DND-41 (cell line): ENCODE results near the gene NOVA1.

ENCODE experiments used
- ATAC-seq: fragments of 200-7000 bp; cut with Tn5 transposase; 3 replicates; pipeline ENCODE4 v1.9.1; 2021; ENCODE audit warnings: low read depth; ENCODE audit not compliant: insufficient read depth
- DNase-seq: peaks from one replicate; pipeline ENCODE4 v3.0.0-alpha.2; 2020
- H2AFZ ChIP-seq: 2 replicates; pipeline ENCODE4 v1.6.0; 2012; ENCODE audit warnings: low read depth, low read length
- H3K27ac ChIP-seq: 2 replicates; pipeline ENCODE4 v1.5.1; 2012; ENCODE audit warnings: low read length, inconsistent platforms
- H3K27me3 ChIP-seq: fragments of 200-600 bp; sonication (generic); 2 replicates; pipeline ENCODE4 v1.6.0; 2012; ENCODE audit warnings: low read length, mild to moderate bottlenecking, inconsistent platforms; ENCODE audit not compliant: insufficient read depth, poor library complexity
- H3K36me3 ChIP-seq: 2 replicates; pipeline ENCODE4 v1.5.1; 2012; ENCODE audit warnings: low read length, inconsistent platforms; ENCODE audit not compliant: insufficient read depth
- H3K4me1 ChIP-seq: 2 replicates; pipeline ENCODE4 v1.5.1; 2012; ENCODE audit warnings: mild to moderate bottlenecking, low read length; ENCODE audit not compliant: insufficient read depth
- H3K4me2 ChIP-seq: 2 replicates; pipeline ENCODE4 v1.6.0; 2012; ENCODE audit warnings: mild to moderate bottlenecking, moderate library complexity, low read length, inconsistent platforms; ENCODE audit not compliant: insufficient read depth
- H3K4me3 ChIP-seq, 2 experiments: fragments of 200-600 bp in 1 of 2; shearing (Covaris generic) in 1 of 2; 2 replicates each; pipeline ENCODE4 v1.5.1; 2012 to 2016; ENCODE audit warnings: inconsistent platforms in 2 of 2, low read length in 2 of 2, mild to moderate bottlenecking in 2 of 2, low read depth in 1 of 2, moderate library complexity in 1 of 2
- H3K79me2 ChIP-seq: 2 replicates; pipeline ENCODE4 v1.6.0; 2012; ENCODE audit warnings: low read length, inconsistent platforms; ENCODE audit not compliant: insufficient read depth
- H3K9ac ChIP-seq: 2 replicates; pipeline ENCODE4 v1.6.0; 2012; ENCODE audit warnings: low read depth, mild to moderate bottlenecking, inconsistent platforms, low read length, moderate library complexity
- H3K9me3 ChIP-seq: 2 replicates; pipeline ENCODE4 v1.5.1; 2012; ENCODE audit warnings: low read length, moderate library complexity, mild to moderate bottlenecking, inconsistent platforms; ENCODE audit not compliant: insufficient read depth, severe bottlenecking
- H4K20me1 ChIP-seq: 2 replicates; pipeline ENCODE4 v1.6.0; 2012; ENCODE audit warnings: low read length; ENCODE audit not compliant: insufficient read depth
- CTCF ChIP-seq: IDR thresholded peaks from 2 replicates; pipeline ENCODE4 v1.5.1; 2012; ENCODE audit warnings: borderline replicate concordance, low read length, moderate library complexity, mild to moderate bottlenecking; ENCODE audit not compliant: poor library complexity, severe bottlenecking; ENCODE audit errors: extremely low read depth
- EZH2 ChIP-seq: IDR thresholded peaks from 3 replicates; pipeline ENCODE4 v1.6.1; 2012; ENCODE audit warnings: borderline replicate concordance, low read depth, mild to moderate bottlenecking, moderate library complexity, low read length, inconsistent platforms; ENCODE audit not compliant: severe bottlenecking

Gene NOVA1

DNA sequence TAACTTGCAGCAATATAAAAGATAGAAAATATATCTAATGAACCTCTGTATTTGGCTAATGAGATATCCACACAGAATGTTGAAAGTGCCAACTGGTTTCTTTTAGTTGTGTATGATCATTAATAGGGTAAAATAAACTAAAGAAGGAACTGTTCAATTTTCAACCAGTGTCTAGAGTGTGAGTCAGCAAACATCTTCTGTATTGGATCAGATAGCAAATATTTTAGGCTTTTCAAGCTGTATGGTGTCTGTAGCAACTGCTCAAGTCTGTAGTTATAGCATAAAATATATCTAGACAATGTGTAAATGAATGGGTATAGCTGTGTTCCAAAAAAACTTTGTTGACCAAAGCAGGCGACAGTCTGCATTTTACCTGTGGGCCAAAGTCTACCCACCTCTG is 23.5 kb upstream of the NOVA1 start:
- H2AFZ ChIP-seq = no peak overlapping the region
- no peak overlapping the region for H3K27ac ChIP-seq
- no peaks in the 10 kb centered on the region for H3K27me3 ChIP-seq
- H3K4me3 ChIP-seq = no peak overlapping the region
- H4K20me1 ChIP-seq = no peaks in the 10 kb centered on the region
- no peak overlapping the region for H3K4me2 ChIP-seq
- no peak for ATAC-seq
- TF ChIP-seq EZH2 (no peak), CTCF (no peak)
- no peaks in the 10 kb centered on the region for H3K9me3 ChIP-seq
- H3K4me1 ChIP-seq = no peaks in the 10 kb centered on the region
- H3K36me3 ChIP-seq = no peaks in the 10 kb centered on the region
- no peaks in the 10 kb centered on the region for H3K79me2 ChIP-seq
- H3K9ac ChIP-seq = no peak overlapping the region
- no peak for DNase-seq

DNA sequence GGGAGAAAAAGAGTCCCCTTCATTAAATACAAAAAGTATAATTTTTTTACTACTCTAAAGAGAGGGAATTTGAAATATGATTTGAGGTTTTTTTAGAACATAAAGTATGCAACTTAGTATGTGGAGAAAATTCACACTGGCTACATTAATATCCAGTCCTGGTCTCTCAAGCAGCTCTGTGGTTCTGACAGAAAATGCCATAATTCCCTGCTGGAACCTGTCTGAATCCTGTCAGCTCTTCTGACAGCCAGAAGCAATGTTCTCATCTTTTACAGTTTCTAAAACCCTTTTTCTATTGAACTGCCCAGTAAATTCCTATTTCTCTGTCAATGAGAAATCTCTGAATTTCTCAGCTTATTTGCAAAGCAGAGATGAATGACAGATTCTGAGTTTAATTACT is 13.4 kb upstream of the NOVA1 start:
- no peaks in the 10 kb centered on the region for H4K20me1 ChIP-seq
- no peak for TF ChIP-seq CTCF
- TF ChIP-seq EZH2 = no peak
- H3K36me3 ChIP-seq = no peaks in the 10 kb centered on the region
- H3K9ac ChIP-seq = no peak overlapping the region
- H3K4me2 ChIP-seq = no peak overlapping the region
- no peaks in the 10 kb centered on the region for H3K79me2 ChIP-seq
- no peaks in the 10 kb centered on the region for H3K4me1 ChIP-seq
- H2AFZ ChIP-seq = no peak overlapping the region
- H3K27ac ChIP-seq = no peak overlapping the region
- peaks cover 3% of the 10 kb centered on the region for H3K9me3 ChIP-seq
- ATAC-seq (no peak), DNase-seq (no peak)
- no peaks in the 10 kb centered on the region for H3K27me3 ChIP-seq
- H3K4me3 ChIP-seq = no peak overlapping the region

DNA sequence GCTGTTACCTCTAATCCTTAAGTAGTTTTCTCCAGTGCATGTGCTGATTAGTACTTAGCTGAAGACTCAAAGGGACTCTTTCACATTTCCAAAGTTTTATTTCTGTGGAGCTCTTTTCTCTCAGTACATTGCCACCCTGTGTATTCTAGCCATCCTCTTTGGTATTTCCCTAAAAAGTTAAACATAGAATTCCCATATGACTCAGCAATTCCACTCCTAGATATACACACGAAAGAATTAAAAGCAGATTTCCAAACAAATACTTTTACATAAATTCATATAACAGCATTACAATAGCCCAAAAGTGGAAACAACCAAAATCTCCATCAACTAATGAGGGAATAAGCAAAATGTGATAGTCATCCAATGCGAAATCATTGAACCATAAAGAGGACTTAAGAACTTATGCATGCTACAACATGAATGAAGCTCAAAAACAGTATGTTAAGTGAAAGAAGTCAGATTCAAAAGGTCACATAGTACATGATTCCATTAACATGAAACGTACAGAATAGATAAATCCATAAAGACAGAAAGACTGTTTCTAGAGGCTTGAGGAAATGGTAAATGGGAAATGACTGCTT is 9.0 kb upstream of the NOVA1 start:
- Histone ChIP-seq H3K9me3 (no peaks in the 10 kb centered on the region), H4K20me1 (no peaks in the 10 kb centered on the region), H3K4me3 (no peak overlapping the region), H3K27me3 (no peaks in the 10 kb centered on the region), H3K79me2 (no peaks in the 10 kb centered on the region), H3K36me3 (no peaks in the 10 kb centered on the region), H3K27ac (no peak overlapping the region), H3K4me1 (no peaks in the 10 kb centered on the region), H3K9ac (no peak overlapping the region), H2AFZ (no peak overlapping the region), H3K4me2 (no peak overlapping the region)
- DNase-seq (no peak), ATAC-seq (no peak)
- no peak for TF ChIP-seq EZH2
- TF ChIP-seq CTCF = no peak

- no peak for DNase-seq
- H3K27ac ChIP-seq = no peak overlapping the region
- H3K79me2 ChIP-seq = no peaks in the 10 kb centered on the region
- no peaks in the 10 kb centered on the region for H3K27me3 ChIP-seq
- H3K4me3 ChIP-seq = no peak overlapping the region
- no peaks in the 10 kb centered on the region for H3K4me1 ChIP-seq
- H4K20me1 ChIP-seq = no peaks in the 10 kb centered on the region
- no peak overlapping the region for H2AFZ ChIP-seq
- no peak overlapping the region for H3K4me2 ChIP-seq
- TF ChIP-seq CTCF = no peak
- no peak for TF ChIP-seq EZH2
- no peak overlapping the region for H3K9ac ChIP-seq
- no peaks in the 10 kb centered on the region for H3K9me3 ChIP-seq
- H3K36me3 ChIP-seq = no peaks in the 10 kb centered on the region
- ATAC-seq = no peak
Observed at GRCh38 chr14:26605602-26606001, 7.8 kb upstream of the NOVA1 start.
